GM12878 (cell line): ENCODE measurements around the gene PHAF1. TPM values are rescaled to one million over a fixed set of nuclear protein-coding genes. Genes with fewer than 3 reads are reported as not detected.

Experiments
- ATAC-seq: fragments of 200-7000 bp; cut with Tn5 transposase; 3 replicates; pipeline ENCODE4 v1.9.1; 2020; ENCODE audit warnings: mild to moderate bottlenecking, moderate library complexity
- BruUV-seq: library from RNA; stranded (reverse); fragments of 400-500 nt; replicated peaks from 2 replicates; lab custom pipeline; 2021; lab: Mats Ljungman, UMichigan
- CTCF ChIA-PET: fragments of 300-600 bp; sonication (Branson Sonifier 250); formaldehyde crosslinking; extraction: SDS; loops from one replicate; lab custom pipeline; 2021; ENCODE audit warnings: inconsistent platforms; lab: Yijun Ruan, JAX
- POLR2A ChIA-PET: fragments of 350-600 bp; formaldehyde crosslinking; extraction: SDS; loops from one replicate; lab custom pipeline; 2021; ENCODE audit warnings: inconsistent platforms; lab: Charles Lee
- RAD21 ChIA-PET: fragments of 300-600 bp; sonication (Branson Sonifier 250); formaldehyde crosslinking; loops from one replicate; lab custom pipeline; 2023; ENCODE audit warnings: antibody characterized with exemption; ENCODE audit not compliant: unreplicated experiment; lab: Charles Lee
- SMC1A ChIA-PET: fragments of 300-600 bp; sonication (Branson Sonifier 250); formaldehyde crosslinking; loops from one replicate; lab custom pipeline; 2023; ENCODE audit not compliant: unreplicated experiment, uncharacterized antibody; lab: Charles Lee
- DNase-seq: peaks from one replicate; pipeline ENCODE4 v3.0.0-alpha.2; 2011; ENCODE audit warnings: low read depth, low spot score
- FAIRE-seq: peaks from 3 replicates; lab custom pipeline; 2011; peaks lifted over from hg19 to GRCh38; lab: Jason Lieb, UNC
- H2AFZ ChIP-seq: 2 replicates; pipeline ENCODE4 v1.6.0; 2011; ENCODE audit warnings: low read depth, low read length, control low read depth; ENCODE audit not compliant: control insufficient read depth
- H3K27ac ChIP-seq: 2 replicates; pipeline ENCODE4 v1.5.1; 2011; ENCODE audit warnings: control low read depth; ENCODE audit not compliant: control insufficient read depth, insufficient read depth
- H3K27me3 ChIP-seq, 2 experiments: replicated peaks in 1 of 2; 2 replicates each; pipeline versions ENCODE4 v1.6.0 to v1.6.1; 2011; ENCODE audit warnings: low read length in 1 of 2; ENCODE audit not compliant: control insufficient read depth in 2 of 2, insufficient read depth in 2 of 2
- H3K36me3 ChIP-seq, 2 experiments: 2 replicates each; pipeline ENCODE4 v1.5.1; 2011; ENCODE audit warnings: low read length in 1 of 2; ENCODE audit not compliant: control insufficient read depth in 2 of 2, insufficient read depth in 2 of 2
- H3K4me1 ChIP-seq: 2 replicates; pipeline ENCODE4 v1.6.1; 2011; ENCODE audit warnings: mild to moderate bottlenecking, low read length, moderate library complexity, mixed read lengths; ENCODE audit not compliant: control insufficient read depth, insufficient read depth
- H3K4me2 ChIP-seq: 2 replicates; pipeline ENCODE4 v1.6.0; 2011; ENCODE audit warnings: control low read depth; ENCODE audit not compliant: control insufficient read depth, insufficient read depth
- H3K4me3 ChIP-seq: fragments of 200-600 bp; sonication (generic); 2 replicates; pipeline ENCODE4 v1.5.1; 2016
- H3K79me2 ChIP-seq: 2 replicates; pipeline ENCODE4 v1.6.0; 2011; ENCODE audit warnings: low read length; ENCODE audit not compliant: control insufficient read depth, insufficient read depth
- H3K9ac ChIP-seq: 2 replicates; pipeline ENCODE4 v1.8.0; 2011; ENCODE audit warnings: low read length, control low read depth, mixed read lengths; ENCODE audit not compliant: control insufficient read depth, insufficient read depth
- H3K9me3 ChIP-seq: replicated peaks from 3 replicates; pipeline ENCODE4 v1.5.1; 2011; ENCODE audit warnings: mild to moderate bottlenecking, low read length; ENCODE audit not compliant: control insufficient read depth, insufficient read depth
- H4K20me1 ChIP-seq: 2 replicates; pipeline ENCODE4 v1.6.0; 2011; ENCODE audit not compliant: control insufficient read depth, insufficient read depth
- ATF7 ChIP-seq: fragments of 450-650 bp; IDR thresholded peaks from 2 replicates; pipeline ENCODE4 v1.6.1; 2016; ENCODE audit warnings: low read depth, mild to moderate bottlenecking
- CHD1 ChIP-seq: IDR thresholded peaks from 2 replicates; pipeline ENCODE4 v1.6.1; 2012; ENCODE audit warnings: low read depth, low read length, improper control_type of control experiment
- EGR1 ChIP-seq, 2 experiments: IDR thresholded peaks; 1 replicate in 1 of 2; 2 replicates in 1 of 2; pipeline ENCODE4 v1.6.1; 2011 to 2012; ENCODE audit warnings: low read depth in 2 of 2, low read length in 2 of 2, borderline replicate concordance in 1 of 2, mild to moderate bottlenecking in 1 of 2, moderate library complexity in 1 of 2
- IRF3 ChIP-seq: fragments of 450-650 bp; IDR thresholded peaks from 2 replicates; pipeline ENCODE4 v1.6.1; 2014; ENCODE audit warnings: mild to moderate bottlenecking
- MTA2 ChIP-seq: fragments of 450-650 bp; IDR thresholded peaks from 2 replicates; pipeline ENCODE4 v1.6.1; 2016; ENCODE audit warnings: low read depth, mild to moderate bottlenecking, moderate library complexity
- PKNOX1 ChIP-seq: fragments of 450-650 bp; IDR thresholded peaks from 2 replicates; pipeline ENCODE4 v1.6.1; 2016; ENCODE audit warnings: mild to moderate bottlenecking
- POLR2A ChIP-seq: IDR thresholded peaks from 2 replicates; pipeline ENCODE4 v1.6.1; 2011; ENCODE audit warnings: low read depth, mild to moderate bottlenecking, low read length
- RAD21 ChIP-seq: IDR thresholded peaks from 2 replicates; pipeline ENCODE4 v1.6.1; 2011; ENCODE audit warnings: mild to moderate bottlenecking, low read depth, low read length, moderate library complexity; ENCODE audit not compliant: insufficient read depth
- RFX5 ChIP-seq: IDR thresholded peaks from 2 replicates; pipeline ENCODE4 v1.6.1; 2011; ENCODE audit warnings: low read depth, low read length, improper control_type of control experiment
- SIN3A ChIP-seq: IDR thresholded peaks from 2 replicates; pipeline ENCODE4 v1.6.1; 2012; ENCODE audit warnings: low read depth, low read length, improper control_type of control experiment
- SMAD5 ChIP-seq: IDR thresholded peaks from 2 replicates; pipeline ENCODE4 v1.6.1; 2016; ENCODE audit warnings: antibody characterized with exemption, low read depth
- SMARCA5 ChIP-seq: fragments of 450-650 bp; IDR thresholded peaks from 2 replicates; pipeline ENCODE4 v1.6.1; 2017; ENCODE audit warnings: mild to moderate bottlenecking
- YY1 ChIP-seq: IDR thresholded peaks from 2 replicates; pipeline ENCODE4 v1.6.1; 2011; ENCODE audit warnings: low read depth, mild to moderate bottlenecking, low read length
- ZBTB40 ChIP-seq: fragments of 450-650 bp; IDR thresholded peaks from 2 replicates; pipeline ENCODE4 v1.6.1; 2016; ENCODE audit warnings: mild to moderate bottlenecking, moderate library complexity, borderline replicate concordance
- ZNF274 ChIP-seq: IDR thresholded peaks from one replicate; pipeline ENCODE4 v1.8.0; 2011; ENCODE audit not compliant: insufficient read length, insufficient read depth
- ZSCAN29 ChIP-seq: fragments of 450-650 bp; IDR thresholded peaks from 2 replicates; pipeline ENCODE4 v1.6.1; 2017; ENCODE audit warnings: mild to moderate bottlenecking, moderate library complexity
- WGBS: methylation state at CpG from one replicate; pipeline ENCODE4 v1.1.6; 2016; ENCODE audit warnings: low lambda C conversion rate; ENCODE audit not compliant: insufficient replicate concordance, insufficient coverage; ENCODE audit errors: missing lambda C conversion rate; 5-methylcytosine and 5-hydroxymethylcytosine counted together
- in situ Hi-C: fragments of 300-500 bp; cut with MboI; formaldehyde crosslinking; loops from 9 replicates; pipeline ENCODE4 v1.14.3; 2018; ENCODE audit warnings: mixed read lengths
- intact Hi-C: fragments of 100-400 bp; cut with micrococcal nuclease; formaldehyde crosslinking; loops from one replicate; pipeline ENCODE4 v1.14.2; 2022; ENCODE audit not compliant: unreplicated experiment
- polyA plus RNA-seq, 11 experiments: library from polyadenylated mRNA; depleted of rRNA in 4 of 11; unstranded in 6 of 11; stranded (reverse) in 5 of 11; fragments of >200 nt; fragmentation: Nextera tagmentation in 4 of 11; fragmentation: Illumina TruSeq in 1 of 11; extraction: Ambion mirVana in 4 of 11; extraction: Trizol in 1 of 11; gene quantifications; 1 replicate in 1 of 11; 2 replicates in 10 of 11; pipeline versions ENCODE4 v1.2.1 to v1.2.3, GENCODE V29; 2011 to 2016; ENCODE audit warnings: inconsistent platforms in 2 of 11, missing spikeins in 2 of 11, low read depth in 1 of 11
- total RNA-seq, 4 experiments: library from RNA; depleted of rRNA in 3 of 4; stranded (reverse); fragments of >200 nt in 3 of 4; fragmentation: Illumina TruSeq in 1 of 4; extraction: Trizol in 1 of 4; gene quantifications; 2 replicates each; pipeline versions ENCODE4 v1.2.1 to v1.2.3, GENCODE V29; 2013 to 2021

The PHAF1 gene
- total and polyA plus RNA-seq, 10 of the 15 experiments (the other 5 are each of a cell fraction or from before 2014, with no cell fraction given) = 4.5 to 20.9 (median 14.9) TPM

- ChIA-PET POLR2A (interaction anchor here (0.6 to 8.2 kb wide), 15 partner anchors 8 to 355 kb away, joined by 3 to 137 read pairs (median 4); partner anchors contain the start of genes B3GNT9, FHOD1, NOL3 and PHAF1), CTCF (interaction anchor here (0.8 to 10.0 kb wide), 17 partner anchors 10 to 205 kb away, joined by 3 to 98 read pairs (median 7); partner anchors contain the start of genes CES3, NOL3 and TMEM208), SMC1A (interaction anchor here (0.7 to 5.2 kb wide), 9 partner anchors 11 to 146 kb away, joined by 3 to 48 read pairs (median 5); partner anchors contain the start of genes NOL3 and TMEM208), RAD21 (interaction anchor here (1.3 to 5.2 kb wide), 7 partner anchors 10 to 140 kb away, joined by 4 to 48 read pairs (median 8); partner anchors contain the start of gene NOL3)
- DNase-seq = peak; percentile 71
- Histone ChIP-seq H3K27ac (peak overlapping the region; percentile 89), H3K36me3 (no peaks in the 10 kb centered on the region), H3K9me3 (no peaks in the 10 kb centered on the region; the same call in 2 of the 3 replicates), H3K4me1 (peaks cover 43% of the 10 kb centered on the region), H3K4me2 (peak overlapping the region; percentile 88), H3K79me2 (peaks cover 11% of the 10 kb centered on the region), H3K27me3 (peaks cover 0 to 4% of the 10 kb centered on the region in 2 experiments; a peak in 1 of 4 replicates), H2AFZ (peak overlapping the region; percentile 43; the same call in 1 of the 2 replicates), H4K20me1 (peaks cover 10% of the 10 kb centered on the region; the same call in 1 of the 2 replicates), H3K4me3 (peak overlapping the region; percentile 95), H3K9ac (peak overlapping the region; percentile 87)
- TSS peak; percentile 65 for BruUV-seq
- WGBS = under 1% methylated on average over 34 of the region's 34 CpGs
- in situ Hi-C loops (loop anchor here (10.0 kb wide), 1 partner anchor 184 kb away; no protein-coding TSS in a partner anchor), intact Hi-C loops (loop anchor here (5.0 kb wide), 2 partner anchors 57 to 503 kb away; partner anchors contain the start of genes ACD and PARD6A)
- FAIRE-seq = peak; percentile 99
- ATAC-seq = peak; percentile 56
- TF ChIP-seq ZSCAN29 (no peak), MTA2 (0 out of 2 replicates have a peak, but pooled peaks have one; percentile 32), RFX5 (no peak), RAD21 (no peak), CHD1 (0 out of 2 replicates have a peak, but pooled peaks have one; percentile 47), ZNF274 (no peak), POLR2A (peak; percentile 6; the same call in 1 of the 2 replicates), EGR1 (IDR thresholded peaks at IDR 0.05; ENCODE audit: borderline replicate concordance in 1 of 2, low read depth in 2 of 2, low read length in 2 of 2) (peak in 1 of 2 experiments; percentile 38; a peak in 1 of 3 replicates), YY1 (no peak), SMAD5 (0 out of 2 replicates have a peak, but pooled peaks have one; percentile 21), ZBTB40 (no peak), PKNOX1 (peak; percentile 63), IRF3 (no peak), SIN3A (no peak), ATF7 (no peak; the same call in 1 of the 2 replicates), SMARCA5 (0 out of 2 replicates have a peak, but pooled peaks have one; percentile 60)
Measured at GRCh38 chr16:67158637-67159600, 49.2 kb downstream of the PHAF1 start.
